Pancreas (tissue), 10 donors: Measurements from ENCODE around the gene VWA5A. TPM values are rescaled to one million over a fixed set of nuclear protein-coding genes. Genes with fewer than 3 reads are reported as not detected.

Experiments used
- ATAC-seq, 4 donors: fragments of 200-7000 bp; cut with Tn5 transposase; one replicate each; pipeline versions ENCODE4 v1.8.0 to v1.9.1; 2020; ENCODE audit warnings: mild to moderate bottlenecking in 4 of 4, moderate library complexity in 4 of 4
- DNase-seq, 6 donors: peaks; one replicate each; pipeline ENCODE4 v3.0.0-alpha.2; 2020
- FAIRE-seq: peaks from 2 replicates; lab custom pipeline; 2012; peaks lifted over from hg19 to GRCh38; lab: Jason Lieb, UNC
- H3K27ac ChIP-seq, 4 donors: fragments of 200-600 bp; sonication (generic); 1 replicate in 3 of 4; 2 replicates in 1 of 4; pipeline versions ENCODE4 v1.5.0 to v1.8.0; 2020
- H3K27me3 ChIP-seq, 4 donors: fragments of 200-600 bp; one replicate each; pipeline ENCODE4 v1.8.0; 2021
- H3K36me3 ChIP-seq, 3 donors: fragments of 200-600 bp; sonication (generic) in 1 of 3; one replicate each; pipeline versions ENCODE4 v1.5.0 to v1.8.0; 2020 to 2021
- H3K4me1 ChIP-seq, 3 donors: fragments of 200-600 bp; one replicate each; pipeline ENCODE4 v1.8.0; 2021
- H3K4me3 ChIP-seq, 4 donors: fragments of 200-600 bp; sonication (generic) in 2 of 4; one replicate each; pipeline versions ENCODE4 v1.5.0 to v1.8.0; 2020 to 2021
- H3K9me3 ChIP-seq, 4 donors: fragments of 200-600 bp; one replicate each; pipeline ENCODE4 v1.8.0; 2021
- CTCF ChIP-seq, 4 donors: fragments of 200-600 bp; sonication (generic) in 3 of 4; IDR thresholded peaks; one replicate each; pipeline versions ENCODE4 v1.5.0 to v1.8.0; 2021; ENCODE audit warnings: antibody characterized with exemption in 4 of 4
- WGBS, 2 donors: extraction: QIAGEN DNeasy Blood & Tissue Kit; methylation state at CpG; one replicate each; pipeline ENCODE4 v1.1.7; 2013; 5-methylcytosine and 5-hydroxymethylcytosine counted together
- intact Hi-C, 3 donors: fragments of 100-400 bp; cut with DNase I; formaldehyde crosslinking; loops; one replicate each; pipeline versions ENCODE4 v1.11.1 to v1.14.2; 2022
- polyA plus RNA-seq, 2 donors: library from polyadenylated mRNA; stranded (reverse); fragments of 200-250 nt; gene quantifications; one replicate each; pipeline ENCODE4 v1.2.3, GENCODE V29; 2013
- total RNA-seq, 6 donors: library from RNA; stranded (reverse); fragmentation: NEBNext Ultra II Directional in 4 of 6; extraction: Animal tissue kit (Norgen Biotek cat#: 25700) in 4 of 6; gene quantifications; one replicate each; pipeline versions ENCODE4 v1.2.1 to v1.2.4, GENCODE V29; 2021 to 2023
- donor health status: healthy with polysubstance abuse.
- donor health status: DM: no; HTN: no; CAD: no; lungs with moderate emphysema.
- donor health status: DM: no; HTN: no; CAD: no.
- donor health status: control.
- donor health status: control.
- donor health status: Bipolar disorder and iron deficiency.
- donor health status: DM: yes; HTN: yes; CAD: no.
- donor health status: DM: no; HTN: no; CAD: no.
- donor health status: DM: no; HTN: no; CAD: no.
- donor health status: DM: yes; HTN: yes; CAD: no.

Gene VWA5A
- total and polyA plus RNA-seq, 8 donors = 9.6 to 28.7 (median 15.6) TPM

GRCh38 chr11:124085997-124086846, 29.0 kb upstream of the VWA5A start:
- ATAC-seq (peak in 2 of 4 donors; percentile 60 to 68), FAIRE-seq (no peak), DNase-seq (no peak)
- intact Hi-C loops = no loop called here
- H3K4me1 ChIP-seq = no peaks in the 10 kb centered on the region
- H3K4me3 ChIP-seq = no peak overlapping the region
- no peaks in the 10 kb centered on the region for H3K9me3 ChIP-seq
- H3K27me3 ChIP-seq = no peaks in the 10 kb centered on the region
- 63 to 65% methylated on average over 10 of the region's 10 CpGs for WGBS, 2 donors
- H3K27ac ChIP-seq = no peak overlapping the region
- no peak for TF ChIP-seq CTCF (IDR thresholded peaks at IDR 0.05)
- no peaks in the 10 kb centered on the region for H3K36me3 ChIP-seq

- Histone ChIP-seq H3K27ac (no peak overlapping the region), H3K4me3 (no peak overlapping the region), H3K4me1 (no peaks in the 10 kb centered on the region), H3K27me3 (no peaks in the 10 kb centered on the region), H3K36me3 (no peaks in the 10 kb centered on the region), H3K9me3 (no peaks in the 10 kb centered on the region)
- no peak for FAIRE-seq
- DNase-seq = no peak
- intact Hi-C loops = no loop called here
- no peak for ATAC-seq
- no peak for TF ChIP-seq CTCF (IDR thresholded peaks at IDR 0.05)
These were observed 24.3 kb upstream of the VWA5A start for GRCh38 chr11:124090996-124091395.

- Histone ChIP-seq H3K27ac (no peak overlapping the region), H3K27me3 (no peaks in the 10 kb centered on the region), H3K36me3 (no peaks in the 10 kb centered on the region), H3K9me3 (no peaks in the 10 kb centered on the region), H3K4me3 (no peak overlapping the region), H3K4me1 (no peaks in the 10 kb centered on the region)
- FAIRE-seq = no peak
- 83 to 92% methylated on average over 2 of the region's 2 CpGs for WGBS, 2 donors
- DNase-seq = no peak
- TF ChIP-seq CTCF (IDR thresholded peaks at IDR 0.05) = no peak
- ATAC-seq = no peak
- intact Hi-C loops = no loop called here
These were observed 21.9 kb upstream of the VWA5A start for GRCh38 chr11:124093330-124093729.

GRCh38 chr11:124094731-124095130, 20.5 kb upstream of the VWA5A start:
- Histone ChIP-seq H3K4me1 (no peaks in the 10 kb centered on the region), H3K27me3 (no peaks in the 10 kb centered on the region), H3K36me3 (no peaks in the 10 kb centered on the region), H3K9me3 (no peaks in the 10 kb centered on the region), H3K27ac (no peak overlapping the region), H3K4me3 (no peak overlapping the region)
- 67 to 77% methylated on average over 5 of the region's 5 CpGs for WGBS, 2 donors
- intact Hi-C loops = no loop called here
- TF ChIP-seq CTCF (IDR thresholded peaks at IDR 0.05) = no peak
- ATAC-seq (no peak), DNase-seq (no peak), FAIRE-seq (no peak)

- no peaks in the 10 kb centered on the region for H3K36me3 ChIP-seq
- no peak for TF ChIP-seq CTCF (IDR thresholded peaks at IDR 0.05)
- WGBS, 2 donors = 86 to 93% methylated on average over 5 of the region's 5 CpGs
- H3K4me1 ChIP-seq = no peaks in the 10 kb centered on the region
- H3K4me3 ChIP-seq = no peak overlapping the region
- DNase-seq (no peak), FAIRE-seq (no peak), ATAC-seq (no peak)
- H3K27me3 ChIP-seq = no peaks in the 10 kb centered on the region
- intact Hi-C loops = no loop called here
- no peaks in the 10 kb centered on the region for H3K9me3 ChIP-seq
- no peak overlapping the region for H3K27ac ChIP-seq
These were observed 18.9 kb upstream of the VWA5A start for GRCh38 chr11:124096364-124096763.
